WI38 (cell line): ENCODE measurements around the gene SETD3.

Source experiments
- H3K4me3 ChIP-seq: 2 replicates; pipeline ENCODE4 v1.5.1; 2011; ENCODE audit warnings: low read depth, mild to moderate bottlenecking, control low read depth, low read length
- TF ChIP-seq, protein P1 (sequence below): IDR thresholded peaks from 2 replicates; pipeline ENCODE4 v1.5.1; 2012; ENCODE audit warnings: low read depth, mild to moderate bottlenecking, control low read depth, low read length

SETD3 gene

GRCh38 chr14:99388286-99388685, 92.4 kb downstream of the SETD3 start:
- no peak overlapping the region for H3K4me3 ChIP-seq
- TF ChIP-seq, protein P1, sequence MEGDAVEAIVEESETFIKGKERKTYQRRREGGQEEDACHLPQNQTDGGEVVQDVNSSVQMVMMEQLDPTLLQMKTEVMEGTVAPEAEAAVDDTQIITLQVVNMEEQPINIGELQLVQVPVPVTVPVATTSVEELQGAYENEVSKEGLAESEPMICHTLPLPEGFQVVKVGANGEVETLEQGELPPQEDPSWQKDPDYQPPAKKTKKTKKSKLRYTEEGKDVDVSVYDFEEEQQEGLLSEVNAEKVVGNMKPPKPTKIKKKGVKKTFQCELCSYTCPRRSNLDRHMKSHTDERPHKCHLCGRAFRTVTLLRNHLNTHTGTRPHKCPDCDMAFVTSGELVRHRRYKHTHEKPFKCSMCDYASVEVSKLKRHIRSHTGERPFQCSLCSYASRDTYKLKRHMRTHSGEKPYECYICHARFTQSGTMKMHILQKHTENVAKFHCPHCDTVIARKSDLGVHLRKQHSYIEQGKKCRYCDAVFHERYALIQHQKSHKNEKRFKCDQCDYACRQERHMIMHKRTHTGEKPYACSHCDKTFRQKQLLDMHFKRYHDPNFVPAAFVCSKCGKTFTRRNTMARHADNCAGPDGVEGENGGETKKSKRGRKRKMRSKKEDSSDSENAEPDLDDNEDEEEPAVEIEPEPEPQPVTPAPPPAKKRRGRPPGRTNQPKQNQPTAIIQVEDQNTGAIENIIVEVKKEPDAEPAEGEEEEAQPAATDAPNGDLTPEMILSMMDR = no peak

DNA sequence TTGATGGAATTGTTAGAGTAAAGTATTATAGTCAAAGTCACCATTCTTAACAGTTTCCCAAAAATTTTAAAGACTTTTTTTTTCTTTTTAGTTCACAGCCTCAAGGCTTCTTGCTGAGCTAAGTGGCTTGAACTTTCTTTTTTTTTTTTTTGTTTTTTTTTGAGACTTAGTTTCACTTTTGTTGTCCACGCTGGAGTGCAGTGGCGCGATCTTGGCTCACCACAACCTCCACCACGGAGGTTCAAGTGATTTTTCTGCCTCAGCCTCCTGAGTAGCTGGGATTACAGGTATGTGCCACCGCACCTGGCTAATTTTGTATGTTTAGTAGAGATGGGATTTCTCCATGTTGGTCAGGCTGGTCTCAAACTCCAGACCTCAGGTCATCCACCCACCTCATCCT, 92.8 kb downstream of the SETD3 start:
- TF ChIP-seq, protein P1 = no peak
- H3K4me3 ChIP-seq = no peak overlapping the region

GRCh38 chr14:99384450-99385417, 95.9 kb downstream of the SETD3 start:
- TF ChIP-seq, protein P1 = no peak

DNA sequence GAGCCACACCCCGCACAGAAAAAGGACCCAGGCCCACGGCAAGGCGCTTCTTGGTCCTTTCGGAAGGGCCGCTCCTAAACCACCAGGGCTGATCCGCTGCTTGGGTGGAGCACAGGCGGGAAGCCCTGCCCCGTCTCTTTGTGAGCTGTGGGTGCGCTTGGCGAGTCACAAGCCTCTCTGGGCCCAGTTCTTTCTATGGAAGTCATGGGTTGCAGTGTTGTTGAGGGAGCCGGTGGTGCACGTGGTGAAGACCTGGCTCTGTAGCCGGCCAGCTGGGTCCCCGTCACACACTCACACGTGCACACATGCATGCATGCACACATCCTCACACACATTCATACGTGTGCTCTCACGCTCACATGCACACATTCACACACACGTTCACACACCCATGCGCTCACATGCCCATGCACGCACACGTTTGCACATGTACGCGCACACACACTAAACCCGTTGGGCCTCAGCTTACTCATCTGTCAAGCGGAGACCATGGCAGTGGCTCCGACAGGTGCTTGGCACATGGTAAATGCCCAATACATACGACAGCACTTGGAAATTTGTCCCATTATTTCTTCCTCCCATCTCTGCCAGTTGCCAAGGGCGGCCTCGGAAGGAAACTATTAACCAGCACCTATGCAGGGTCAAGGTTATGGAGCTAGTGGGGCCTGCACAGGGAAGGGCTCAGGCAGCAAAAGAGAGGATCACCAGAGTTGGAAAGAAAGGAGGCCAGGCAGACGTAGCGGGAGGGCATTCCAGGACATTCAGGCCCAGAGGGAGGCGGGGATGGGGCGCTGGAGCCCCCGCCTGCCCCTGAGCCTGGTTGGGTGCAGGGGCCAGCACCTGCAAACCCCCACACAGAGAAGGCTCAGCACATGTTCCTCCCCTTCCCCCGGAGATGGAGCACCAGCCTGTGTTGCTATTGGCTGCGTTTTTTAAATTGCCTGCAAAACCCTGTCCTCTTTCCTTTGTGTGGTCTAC, 96.9 kb downstream of the SETD3 start:
- TF ChIP-seq, protein P1 = no peak
- H3K4me3 ChIP-seq = no peak overlapping the region

More at GRCh38 chr14:99384450-99385417, 95.9 kb downstream of the SETD3 start:
- no peak overlapping the region for H3K4me3 ChIP-seq

DNA sequence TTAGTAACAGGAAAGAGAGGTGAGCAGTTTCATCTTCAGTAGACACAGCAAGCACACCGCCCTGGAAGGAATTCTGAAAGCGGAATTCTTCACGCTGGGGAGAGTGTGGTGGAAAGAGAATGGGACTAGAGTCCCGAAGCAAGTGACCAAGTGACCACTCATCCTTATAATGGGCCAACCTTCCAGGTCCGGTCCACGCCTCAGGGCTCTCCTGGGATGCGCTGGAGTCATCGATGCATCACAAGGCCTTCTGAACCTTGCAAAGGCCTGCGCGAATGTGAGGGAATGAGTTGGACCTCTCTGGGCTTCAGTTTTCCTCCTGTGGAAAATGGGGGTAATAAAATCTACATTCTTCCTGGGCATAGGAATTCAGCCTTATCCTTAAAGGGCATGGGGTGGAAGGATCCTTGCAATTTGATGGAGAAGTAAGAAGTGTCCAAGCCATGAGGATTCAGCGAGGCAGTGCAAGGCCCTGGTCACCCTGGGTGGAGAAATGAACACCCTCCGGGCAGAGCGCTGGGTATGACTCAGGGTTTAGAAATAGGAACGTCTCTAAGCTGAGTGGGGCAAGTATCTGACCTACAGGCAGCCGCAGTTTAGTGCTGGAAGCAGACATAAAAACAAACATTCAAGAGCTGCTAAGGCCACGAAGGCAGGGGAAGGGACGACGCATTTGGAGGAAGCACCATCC, 97.7 kb downstream of the SETD3 start:
- TF ChIP-seq, protein P1 = no peak
- no peak overlapping the region for H3K4me3 ChIP-seq

GRCh38 chr14:99382071-99382470, 98.6 kb downstream of the SETD3 start:
- TF ChIP-seq, protein P1 = no peak
- H3K4me3 ChIP-seq = no peak overlapping the region
